ENCODE results near the gene TMEM132D. TPM values are rescaled to one million over a fixed set of nuclear protein-coding genes. Genes with fewer than 3 reads are reported as not detected.

The TMEM132D gene
- total RNA-seq, 2 donors from 2014 or later: not detected

DNA sequence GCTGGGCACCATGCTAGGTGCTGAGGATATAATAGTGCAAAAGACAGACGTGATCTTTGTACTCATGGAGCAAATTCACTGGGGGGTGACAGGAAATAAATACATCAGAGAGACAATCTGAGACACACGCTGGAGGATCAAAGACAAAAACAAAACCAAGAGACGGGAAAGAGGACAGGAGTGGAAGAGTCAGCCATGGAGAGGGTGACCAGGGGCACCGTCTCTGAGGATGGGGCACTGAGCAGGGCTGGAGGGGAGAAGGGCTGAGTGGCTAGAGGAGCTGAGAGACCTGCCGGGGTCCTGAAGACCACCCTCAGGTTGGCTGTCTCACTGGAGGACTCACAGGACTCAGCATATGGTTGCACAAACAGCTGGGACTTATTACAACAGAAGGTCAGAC, 81.9 kb downstream of the TMEM132D start:
- no peak overlapping the region for H3K4me3 Mint-ChIP-seq
- ATAC-seq (replicated peaks): no peak
- H3K27ac Mint-ChIP-seq: no peak overlapping the region
- H3K36me3 Mint-ChIP-seq (ENCODE audit: low read depth): no peaks in the 10 kb centered on the region
- H3K9me3 Mint-ChIP-seq: peaks cover 4% of the 10 kb centered on the region
- no peaks in the 10 kb centered on the region for H3K27me3 Mint-ChIP-seq
- no peaks in the 10 kb centered on the region for H3K4me1 Mint-ChIP-seq

DNA sequence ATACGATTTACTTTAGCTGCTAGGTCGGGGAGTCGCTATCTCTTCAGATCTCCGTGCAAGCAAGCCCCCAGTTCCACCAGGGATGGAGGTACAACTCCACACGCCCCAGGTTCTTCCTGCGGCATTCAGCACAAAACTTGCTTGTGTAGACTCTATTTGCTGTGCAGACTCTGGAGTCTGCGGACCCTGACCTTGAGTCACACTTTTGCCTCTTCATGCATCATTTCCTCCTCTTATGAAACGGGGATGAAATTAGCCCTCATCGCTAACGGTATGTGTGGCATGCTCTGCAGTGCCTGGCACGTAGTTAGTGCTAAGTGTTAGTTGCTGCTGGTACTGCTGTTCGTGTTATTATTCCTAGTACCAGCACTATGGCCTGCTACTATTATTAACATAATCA, 84.4 kb downstream of the TMEM132D start:
- Mint-ChIP-seq H3K36me3 (ENCODE audit: low read depth) (no peaks in the 10 kb centered on the region), H3K4me1 (no peaks in the 10 kb centered on the region), H3K4me3 (no peak overlapping the region), H3K27ac (no peak overlapping the region), H3K27me3 (no peaks in the 10 kb centered on the region), H3K9me3 (peaks cover 4% of the 10 kb centered on the region)
- ATAC-seq (replicated peaks): no peak

DNA sequence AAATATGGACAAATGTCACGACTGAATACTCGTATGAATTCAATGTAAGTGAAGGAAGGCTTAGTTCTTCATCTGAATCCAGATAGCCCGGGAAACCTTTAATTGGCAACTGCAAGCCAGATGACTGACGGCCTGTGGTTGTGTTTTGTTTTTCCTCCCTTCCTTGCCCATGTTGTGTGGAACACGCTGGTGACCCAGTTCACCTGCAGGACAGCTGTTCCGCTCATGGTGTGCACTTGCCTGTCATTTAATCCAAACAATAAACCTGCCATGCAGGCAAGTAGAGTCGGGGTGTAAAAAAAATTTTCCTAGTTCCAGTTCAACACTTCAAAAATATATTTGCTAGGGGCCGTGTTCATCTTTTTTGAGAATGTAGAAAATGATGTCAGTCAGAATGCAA, 88.0 kb downstream of the TMEM132D start:
- Mint-ChIP-seq H3K36me3 (ENCODE audit: low read depth) (no peaks in the 10 kb centered on the region), H3K4me3 (no peak overlapping the region), H3K27ac (no peak overlapping the region), H3K27me3 (no peaks in the 10 kb centered on the region), H3K9me3 (no peaks in the 10 kb centered on the region), H3K4me1 (no peaks in the 10 kb centered on the region)
- ATAC-seq (replicated peaks): no peak

DNA sequence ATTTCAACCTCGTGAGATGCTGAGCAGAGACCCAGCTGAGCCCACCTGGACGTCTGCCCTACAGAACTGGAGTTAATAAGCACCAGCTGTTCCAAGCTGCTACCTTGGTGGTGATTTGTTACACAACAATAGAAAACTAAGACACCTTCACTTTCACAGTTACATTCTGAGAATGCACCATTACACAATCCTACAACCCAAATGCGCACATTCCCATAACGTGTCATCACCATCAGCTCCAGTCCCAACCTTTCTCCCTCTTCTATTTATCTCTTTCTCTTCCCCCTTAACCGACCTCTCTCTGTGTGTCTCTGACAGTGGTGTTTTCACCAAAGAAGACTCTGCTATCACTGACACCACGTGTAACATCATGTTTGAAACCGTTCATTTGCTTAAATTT, 91.9 kb downstream of the TMEM132D start:
- no peak for ATAC-seq (replicated peaks)
- Mint-ChIP-seq H3K36me3 (ENCODE audit: low read depth) (no peaks in the 10 kb centered on the region), H3K27me3 (no peaks in the 10 kb centered on the region), H3K9me3 (peaks cover 4% of the 10 kb centered on the region), H3K27ac (no peak overlapping the region), H3K4me3 (no peak overlapping the region), H3K4me1 (no peaks in the 10 kb centered on the region)

DNA sequence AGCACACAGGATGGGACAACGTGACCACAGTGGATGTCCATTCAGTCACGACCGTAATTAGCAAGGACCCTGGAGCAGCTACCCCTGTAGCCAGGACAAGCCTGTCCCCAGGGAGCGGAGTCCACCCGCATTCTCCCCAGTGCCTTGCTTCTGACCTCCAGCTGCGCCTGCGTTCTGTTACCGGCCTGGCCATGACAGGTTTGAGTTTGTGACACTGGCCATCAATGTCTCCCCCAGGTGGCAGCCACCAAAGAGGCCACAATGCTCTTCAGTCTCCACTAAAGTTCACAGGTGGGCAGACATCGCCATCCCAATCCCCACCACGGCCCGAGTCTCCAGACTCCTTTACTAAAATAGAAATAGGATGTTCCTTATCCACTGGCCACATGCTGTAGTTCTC, 96.7 kb downstream of the TMEM132D start:
- no peaks in the 10 kb centered on the region for H3K27me3 Mint-ChIP-seq
- peaks cover 4% of the 10 kb centered on the region for H3K9me3 Mint-ChIP-seq
- no peaks in the 10 kb centered on the region for H3K4me1 Mint-ChIP-seq
- no peaks in the 10 kb centered on the region for H3K36me3 Mint-ChIP-seq (ENCODE audit: low read depth)
- H3K4me3 Mint-ChIP-seq: no peak overlapping the region
- no peak overlapping the region for H3K27ac Mint-ChIP-seq
- no peak for ATAC-seq (replicated peaks)

DNA sequence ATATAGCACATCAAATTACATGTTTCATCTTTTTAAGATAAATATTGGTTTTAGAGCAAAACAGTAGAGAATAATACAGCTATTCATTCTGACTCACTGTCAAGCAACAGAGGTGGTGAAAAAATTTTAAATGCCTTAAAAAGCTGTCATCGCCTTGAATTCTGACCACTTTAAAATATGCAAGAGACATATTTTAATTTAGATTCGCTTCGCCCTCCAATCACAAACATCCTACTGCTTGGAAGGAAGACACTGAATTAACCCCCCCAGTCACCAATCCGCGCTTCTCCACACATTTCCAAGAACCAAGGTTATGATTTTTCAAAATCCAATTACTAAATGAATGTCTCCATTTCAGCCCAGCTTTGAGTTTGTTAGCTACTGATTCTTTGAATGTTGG, 112.4 kb downstream of the TMEM132D start:
- no peak overlapping the region for H3K4me3 Mint-ChIP-seq
- H3K4me1 Mint-ChIP-seq: no peaks in the 10 kb centered on the region
- no peaks in the 10 kb centered on the region for H3K36me3 Mint-ChIP-seq (ENCODE audit: low read depth)
- no peak overlapping the region for H3K27ac Mint-ChIP-seq
- H3K27me3 Mint-ChIP-seq: no peaks in the 10 kb centered on the region
- H3K9me3 Mint-ChIP-seq: peaks cover 7% of the 10 kb centered on the region
- no peak for ATAC-seq (replicated peaks)

DNA sequence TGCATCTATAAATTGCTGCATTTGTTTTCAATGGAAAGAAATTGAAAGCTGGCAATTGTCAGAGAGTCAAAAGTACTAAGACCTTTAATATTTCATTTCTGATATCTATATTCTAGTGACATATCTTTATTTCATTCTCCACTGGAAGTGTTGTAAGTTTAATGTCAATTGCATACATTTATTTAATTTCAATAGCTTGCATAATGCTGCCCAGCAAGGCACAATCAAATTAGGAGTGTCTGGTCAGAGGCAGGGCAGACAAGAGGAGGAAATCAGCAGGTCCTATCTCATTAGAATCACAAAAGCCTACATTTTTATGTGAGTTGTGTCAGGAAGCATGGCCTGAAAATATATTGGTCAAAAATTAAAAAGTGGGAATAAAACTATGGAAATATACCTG, 112.9 kb downstream of the TMEM132D start:
- peaks cover 7% of the 10 kb centered on the region for H3K9me3 Mint-ChIP-seq
- H3K27me3 Mint-ChIP-seq: no peaks in the 10 kb centered on the region
- H3K4me3 Mint-ChIP-seq: no peak overlapping the region
- H3K27ac Mint-ChIP-seq: no peak overlapping the region
- no peaks in the 10 kb centered on the region for H3K36me3 Mint-ChIP-seq (ENCODE audit: low read depth)
- ATAC-seq (replicated peaks): no peak
- no peaks in the 10 kb centered on the region for H3K4me1 Mint-ChIP-seq

DNA sequence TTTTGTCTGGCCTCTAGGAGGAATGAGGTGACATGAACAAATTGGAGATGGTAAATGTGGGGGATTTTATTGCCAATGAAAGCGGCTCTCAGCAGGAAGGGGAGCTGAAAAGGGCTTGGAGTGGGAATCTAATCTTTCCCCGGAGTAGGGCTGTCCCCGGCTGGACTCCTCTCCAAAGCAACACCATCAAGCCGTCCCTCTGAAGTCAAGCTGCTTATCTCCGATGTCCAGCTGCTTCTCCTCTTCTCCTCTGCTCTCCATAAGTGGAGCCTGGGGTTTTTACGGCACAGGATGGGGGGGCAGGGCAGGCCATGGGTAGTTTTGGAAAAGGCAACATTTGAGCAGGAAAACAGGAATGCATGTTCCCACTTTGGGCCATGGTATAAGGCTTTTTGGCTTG, 113.5 kb downstream of the TMEM132D start:
- no peak for ATAC-seq (replicated peaks)
- peaks cover 7% of the 10 kb centered on the region for H3K9me3 Mint-ChIP-seq

DNA sequence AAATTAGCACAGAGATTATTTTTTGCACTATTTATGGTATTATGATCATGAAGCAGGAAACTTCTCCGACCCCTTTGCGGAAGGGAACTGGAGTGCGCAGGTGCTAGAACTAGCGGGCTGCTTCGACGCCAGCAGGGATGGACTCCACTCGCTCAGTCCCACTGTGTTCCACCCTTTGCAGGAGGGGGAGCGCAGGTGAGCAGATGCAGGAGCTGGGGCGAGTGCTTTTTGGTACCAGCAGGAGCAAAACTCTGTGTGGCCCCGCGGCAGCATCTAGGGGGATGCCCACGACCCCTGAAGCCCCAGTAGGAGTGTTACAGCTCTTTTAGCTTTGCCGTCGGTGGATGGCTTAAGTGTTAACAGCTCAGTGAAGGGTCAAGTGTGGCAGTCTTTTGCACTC, 113.9 kb downstream of the TMEM132D start:
- ATAC-seq (replicated peaks): no peak
- peaks cover 7% of the 10 kb centered on the region for H3K9me3 Mint-ChIP-seq
- H3K27ac Mint-ChIP-seq: no peak overlapping the region
- H3K36me3 Mint-ChIP-seq (ENCODE audit: low read depth): no peaks in the 10 kb centered on the region
- H3K4me1 Mint-ChIP-seq: no peaks in the 10 kb centered on the region
- H3K4me3 Mint-ChIP-seq: no peak overlapping the region
- no peaks in the 10 kb centered on the region for H3K27me3 Mint-ChIP-seq

More for the DNA sequence above, 113.5 kb downstream of the TMEM132D start:
- Mint-ChIP-seq H3K4me1 (no peaks in the 10 kb centered on the region), H3K27ac (no peak overlapping the region), H3K4me3 (no peak overlapping the region), H3K36me3 (ENCODE audit: low read depth) (no peaks in the 10 kb centered on the region), H3K27me3 (no peaks in the 10 kb centered on the region)

DNA sequence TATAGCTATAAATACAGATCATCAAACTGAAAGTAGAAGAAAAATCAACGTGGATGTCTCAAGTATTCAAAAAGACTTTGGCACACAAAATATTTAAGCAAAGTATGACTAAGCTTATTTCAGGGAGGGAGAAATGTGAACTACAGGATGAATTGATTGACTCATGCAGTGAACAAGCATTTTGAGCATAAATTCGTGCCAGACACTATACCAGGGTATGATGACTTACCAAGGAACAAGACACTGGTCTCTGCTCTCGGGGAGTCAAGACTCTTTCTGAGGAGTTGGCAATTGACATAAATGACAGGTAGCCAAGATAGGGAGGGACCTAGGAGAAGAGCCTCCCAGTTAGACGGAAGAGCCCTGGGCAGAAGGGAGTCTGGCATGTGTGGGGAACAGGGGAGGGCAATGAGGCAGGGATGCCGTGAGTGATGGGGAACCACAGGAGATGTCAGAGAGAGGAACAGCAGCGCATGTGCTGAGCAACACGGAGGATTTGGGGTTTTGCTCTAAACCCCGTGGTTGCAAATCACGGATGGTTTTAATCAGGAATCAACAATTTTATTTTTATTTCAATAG, 115.2 kb downstream of the TMEM132D start:
- ATAC-seq (replicated peaks): no peak
- Mint-ChIP-seq H3K4me1 (no peaks in the 10 kb centered on the region), H3K9me3 (peaks cover 7% of the 10 kb centered on the region), H3K36me3 (ENCODE audit: low read depth) (no peaks in the 10 kb centered on the region), H3K4me3 (no peak overlapping the region), H3K27me3 (no peaks in the 10 kb centered on the region), H3K27ac (no peak overlapping the region)

DNA sequence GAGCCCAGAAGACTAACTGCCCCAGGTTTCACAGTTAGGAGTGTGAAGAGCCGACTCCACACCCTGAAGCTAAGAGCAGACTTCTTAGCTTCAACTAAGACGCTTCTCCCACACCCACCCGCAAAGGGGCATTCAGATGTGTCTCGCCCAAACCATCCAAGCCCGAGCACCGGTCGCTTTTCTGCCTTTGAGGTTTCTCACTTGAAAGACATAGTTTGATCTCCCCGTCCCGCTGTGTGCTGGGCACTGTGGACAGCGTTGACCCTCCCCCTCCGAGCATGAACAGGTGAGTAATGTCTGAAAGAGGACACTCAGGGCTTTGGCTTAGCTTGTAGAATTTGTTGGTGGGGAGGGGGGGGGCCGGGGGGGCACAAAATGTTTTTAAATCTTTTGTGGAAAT, 123.8 kb downstream of the TMEM132D start:
- Mint-ChIP-seq H3K27me3 (no peaks in the 10 kb centered on the region), H3K9me3 (peaks cover 8% of the 10 kb centered on the region), H3K4me1 (no peaks in the 10 kb centered on the region), H3K36me3 (ENCODE audit: low read depth) (no peaks in the 10 kb centered on the region), H3K27ac (no peak overlapping the region), H3K4me3 (no peak overlapping the region)
- no peak for ATAC-seq (replicated peaks)

DNA sequence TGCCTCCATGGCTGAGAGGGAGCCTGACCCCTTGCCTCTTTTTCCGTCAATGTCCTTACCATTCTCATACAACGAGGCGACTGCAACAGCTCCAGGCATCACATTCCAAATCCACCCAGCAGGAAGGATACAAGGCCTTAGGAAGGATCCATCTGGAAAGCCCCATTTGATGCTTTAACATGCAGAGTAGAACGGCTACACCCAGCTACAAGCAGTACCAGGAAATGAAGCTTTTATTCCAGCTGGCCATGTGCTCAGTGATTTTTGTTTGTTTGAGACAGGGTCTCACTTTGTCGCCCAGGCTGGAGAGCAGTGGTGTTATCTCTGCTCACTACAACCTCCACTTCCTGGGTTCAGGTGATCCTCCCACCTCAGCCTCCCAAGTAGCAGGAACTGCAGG, 124.8 kb downstream of the TMEM132D start:
- H3K27ac Mint-ChIP-seq: no peak overlapping the region
- no peaks in the 10 kb centered on the region for H3K27me3 Mint-ChIP-seq
- no peaks in the 10 kb centered on the region for H3K36me3 Mint-ChIP-seq (ENCODE audit: low read depth)
- ATAC-seq (replicated peaks): no peak
- no peaks in the 10 kb centered on the region for H3K4me1 Mint-ChIP-seq
- no peak overlapping the region for H3K4me3 Mint-ChIP-seq
- H3K9me3 Mint-ChIP-seq: peaks cover 11% of the 10 kb centered on the region

DNA sequence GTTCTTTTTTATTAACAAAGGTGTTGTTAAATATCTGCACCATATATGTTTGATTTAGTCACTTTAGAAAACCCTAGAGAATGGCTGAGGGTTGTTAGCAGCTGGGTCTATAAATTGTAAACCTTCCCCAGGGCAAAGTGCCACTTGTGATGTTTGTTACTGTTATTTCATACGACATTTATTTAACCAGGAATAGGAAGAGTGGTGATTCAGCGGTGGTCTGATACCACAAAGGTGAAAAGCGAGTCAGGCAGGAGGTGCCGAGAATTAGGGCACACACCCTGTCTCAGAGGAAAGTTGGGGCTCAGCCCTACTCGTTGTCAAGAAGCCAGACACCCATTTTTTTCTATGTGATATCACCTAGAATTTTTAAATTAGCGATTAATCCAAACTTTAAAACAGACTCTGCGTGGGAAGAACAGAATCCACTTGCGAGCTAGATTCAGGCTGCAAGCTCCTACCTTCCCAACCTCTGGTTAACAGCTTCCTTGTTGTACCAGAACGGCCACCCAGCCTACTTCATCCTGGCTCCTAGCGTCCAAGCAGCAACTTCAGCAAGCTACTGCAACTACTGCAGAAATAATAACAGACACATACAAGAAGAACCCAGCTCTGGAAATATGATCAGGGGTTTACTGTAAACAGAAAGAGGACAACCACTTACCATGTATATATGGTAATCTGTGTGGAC, 126.7 kb downstream of the TMEM132D start:
- ATAC-seq (replicated peaks): no peak
- H3K9me3 Mint-ChIP-seq: peaks cover 14% of the 10 kb centered on the region

DNA sequence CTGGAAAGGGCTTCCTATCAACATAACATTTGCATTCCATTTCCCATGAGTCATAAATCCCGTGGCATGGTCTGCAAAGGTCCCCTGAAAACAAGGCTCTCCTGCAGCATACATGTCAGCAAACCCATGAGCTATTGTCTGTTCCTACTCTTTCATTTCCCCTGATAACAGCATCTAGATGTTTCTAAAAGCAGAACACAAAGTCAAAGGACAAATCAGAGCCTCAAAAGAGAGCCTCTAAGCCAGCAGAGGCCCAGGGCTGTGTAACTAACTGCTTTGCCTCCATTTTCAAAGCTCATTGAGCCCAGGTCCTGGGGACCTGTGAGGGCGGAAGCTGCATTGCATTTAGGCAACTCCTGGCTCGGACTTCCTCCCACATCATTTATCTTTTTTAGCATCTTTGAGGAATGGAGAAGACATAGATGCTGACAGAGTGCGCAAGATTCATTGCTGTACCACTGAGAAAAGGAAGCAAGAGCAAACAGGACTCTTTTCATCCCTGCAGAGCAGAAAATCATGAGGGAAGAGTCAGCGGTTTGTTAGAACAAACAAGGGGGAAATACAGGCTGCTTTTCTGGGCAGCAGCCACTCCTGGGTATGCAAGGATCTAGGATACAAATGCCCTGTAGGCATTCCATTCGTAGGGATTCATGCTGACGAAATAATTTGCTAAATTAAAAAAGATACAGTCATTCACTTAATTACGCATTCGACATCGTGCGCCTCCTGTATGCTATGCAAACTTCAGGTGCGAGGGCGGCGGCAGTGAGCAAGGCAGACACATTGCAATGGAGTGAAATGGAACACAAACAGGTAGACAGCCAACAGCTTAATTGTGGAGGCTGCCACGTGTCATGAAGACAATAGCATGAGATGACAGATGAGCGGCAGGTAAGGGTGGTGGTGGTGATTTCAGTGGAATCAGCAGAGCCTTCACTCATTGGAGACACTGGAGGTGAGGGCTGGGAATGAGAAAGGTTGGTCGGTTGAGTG, 131.0 kb downstream of the TMEM132D start:
- H3K4me1 Mint-ChIP-seq: no peaks in the 10 kb centered on the region
- no peaks in the 10 kb centered on the region for H3K36me3 Mint-ChIP-seq (ENCODE audit: low read depth)
- no peak overlapping the region for H3K27ac Mint-ChIP-seq
- no peak overlapping the region for H3K4me3 Mint-ChIP-seq
- ATAC-seq (replicated peaks): no peak
- no peaks in the 10 kb centered on the region for H3K27me3 Mint-ChIP-seq
- peaks cover 12% of the 10 kb centered on the region for H3K9me3 Mint-ChIP-seq

More for the DNA sequence above, 126.7 kb downstream of the TMEM132D start:
- Mint-ChIP-seq H3K36me3 (ENCODE audit: low read depth) (no peaks in the 10 kb centered on the region), H3K27ac (no peak overlapping the region), H3K4me1 (no peaks in the 10 kb centered on the region), H3K4me3 (no peak overlapping the region), H3K27me3 (no peaks in the 10 kb centered on the region)

DNA sequence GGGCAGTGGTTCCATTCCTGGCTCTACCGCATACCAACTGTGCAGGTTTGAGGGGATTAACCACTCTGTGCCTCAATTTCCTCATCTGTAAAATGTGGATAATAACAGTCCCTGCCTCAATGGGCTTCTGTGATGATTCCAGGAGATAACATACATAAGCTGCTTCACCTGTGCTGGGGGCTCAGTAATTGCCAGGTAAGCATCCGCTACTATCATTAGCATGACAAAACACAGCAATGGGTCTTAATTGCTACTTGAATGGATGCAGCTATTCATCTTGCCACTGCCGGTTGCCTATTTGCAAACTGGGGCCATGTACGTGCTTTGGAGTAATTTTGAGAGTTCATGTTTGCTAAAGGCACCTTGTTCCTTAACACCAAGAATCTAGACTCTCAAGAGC, 132.6 kb downstream of the TMEM132D start:
- Mint-ChIP-seq H3K27me3 (no peaks in the 10 kb centered on the region), H3K4me3 (no peak overlapping the region), H3K27ac (no peak overlapping the region), H3K36me3 (ENCODE audit: low read depth) (no peaks in the 10 kb centered on the region), H3K4me1 (no peaks in the 10 kb centered on the region), H3K9me3 (peaks cover 19% of the 10 kb centered on the region)
- ATAC-seq (replicated peaks): no peak
